Measurements from ENCODE around the gene ASXL3. TPM values are rescaled to one million over a fixed set of nuclear protein-coding genes. Genes with fewer than 3 reads are reported as not detected.

The ASXL3 gene
- total RNA-seq, 1 donor from 2014 or later = 8.2 TPM

DNA sequence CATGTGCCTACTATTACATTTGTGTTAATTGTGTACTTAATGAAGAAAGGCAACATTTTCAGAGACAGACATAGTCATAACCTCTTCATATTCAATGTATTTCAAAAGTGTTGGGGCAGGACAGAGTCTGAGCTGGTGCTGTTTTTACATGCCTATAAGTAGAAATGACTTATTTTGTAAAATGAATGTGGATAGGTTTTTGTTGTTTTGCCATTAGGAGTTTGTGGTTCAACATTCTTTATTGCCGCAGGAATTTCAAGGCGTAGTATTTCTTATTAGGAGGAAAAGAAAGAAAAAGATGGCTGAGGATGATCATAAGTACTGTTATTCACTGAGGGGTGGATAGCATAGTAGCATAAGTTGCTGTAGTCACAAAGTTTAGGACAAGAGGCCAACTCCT lies 21.2 kb upstream of the ASXL3 start:
- H3K4me1 Mint-ChIP-seq (ENCODE audit: low read depth, unreplicated experiment) = peaks cover 10% of the 10 kb centered on the region
- Histone ChIP-seq H3K27ac (ENCODE audit: low read depth, low read length) (no peak overlapping the region), H3K9ac (ENCODE audit: low read length) (no peak overlapping the region), H2AFZ (ENCODE audit: low read depth, low read length) (no peak overlapping the region), H3K4me2 (ENCODE audit: low read length) (no peak overlapping the region), H3K9me3 (ENCODE audit: insufficient read depth, low read depth, low read length) (no peaks in the 10 kb centered on the region), H3K4me3 (ENCODE audit: insufficient read depth, low read depth, low read length) (no peak overlapping the region), H3K27me3 (ENCODE audit: insufficient read depth, low read length) (no peaks in the 10 kb centered on the region), H3K36me3 (ENCODE audit: insufficient read depth, low read length) (no peaks in the 10 kb centered on the region), H3K79me2 (ENCODE audit: insufficient read depth, low read length) (no peaks in the 10 kb centered on the region), H4K20me1 (ENCODE audit: insufficient read depth, low read length) (no peaks in the 10 kb centered on the region), H3K4me1 (ENCODE audit: insufficient read depth, low read length) (no peaks in the 10 kb centered on the region)
- H3K4me3 Mint-ChIP-seq (ENCODE audit: unreplicated experiment) = no peak overlapping the region
- H3K27ac Mint-ChIP-seq (ENCODE audit: unreplicated experiment) = no peak overlapping the region
- TF ChIP-seq, protein P1, sequence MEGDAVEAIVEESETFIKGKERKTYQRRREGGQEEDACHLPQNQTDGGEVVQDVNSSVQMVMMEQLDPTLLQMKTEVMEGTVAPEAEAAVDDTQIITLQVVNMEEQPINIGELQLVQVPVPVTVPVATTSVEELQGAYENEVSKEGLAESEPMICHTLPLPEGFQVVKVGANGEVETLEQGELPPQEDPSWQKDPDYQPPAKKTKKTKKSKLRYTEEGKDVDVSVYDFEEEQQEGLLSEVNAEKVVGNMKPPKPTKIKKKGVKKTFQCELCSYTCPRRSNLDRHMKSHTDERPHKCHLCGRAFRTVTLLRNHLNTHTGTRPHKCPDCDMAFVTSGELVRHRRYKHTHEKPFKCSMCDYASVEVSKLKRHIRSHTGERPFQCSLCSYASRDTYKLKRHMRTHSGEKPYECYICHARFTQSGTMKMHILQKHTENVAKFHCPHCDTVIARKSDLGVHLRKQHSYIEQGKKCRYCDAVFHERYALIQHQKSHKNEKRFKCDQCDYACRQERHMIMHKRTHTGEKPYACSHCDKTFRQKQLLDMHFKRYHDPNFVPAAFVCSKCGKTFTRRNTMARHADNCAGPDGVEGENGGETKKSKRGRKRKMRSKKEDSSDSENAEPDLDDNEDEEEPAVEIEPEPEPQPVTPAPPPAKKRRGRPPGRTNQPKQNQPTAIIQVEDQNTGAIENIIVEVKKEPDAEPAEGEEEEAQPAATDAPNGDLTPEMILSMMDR (IDR thresholded peaks at IDR 0.05; ENCODE audit: insufficient read depth, low read depth, low read length) = no peak
- no peak for TF ChIP-seq EZH2 (IDR thresholded peaks at IDR 0.05; ENCODE audit: insufficient read depth, low read length)
- FAIRE-seq (no peak), DNase-seq (ENCODE audit: low read depth) (no peak)
- no peaks in the 10 kb centered on the region for H3K9me3 Mint-ChIP-seq (ENCODE audit: unreplicated experiment)
- H3K27me3 Mint-ChIP-seq (ENCODE audit: low read depth, unreplicated experiment) = no peaks in the 10 kb centered on the region
- H3K36me3 Mint-ChIP-seq (ENCODE audit: low read depth, unreplicated experiment) = no peaks in the 10 kb centered on the region

- H3K4me3 ChIP-seq (ENCODE audit: insufficient read depth, low read depth, low read length) = no peak overlapping the region
- no peaks in the 10 kb centered on the region for H3K9me3 ChIP-seq (ENCODE audit: insufficient read depth, low read depth, low read length)
- H3K4me1 ChIP-seq (ENCODE audit: insufficient read depth, low read length) = no peaks in the 10 kb centered on the region
- H3K27me3 Mint-ChIP-seq (ENCODE audit: low read depth, unreplicated experiment) = no peaks in the 10 kb centered on the region
- H3K4me3 Mint-ChIP-seq (ENCODE audit: unreplicated experiment) = no peak overlapping the region
- H3K27ac ChIP-seq (ENCODE audit: low read depth, low read length) = no peak overlapping the region
- TF ChIP-seq EZH2 (IDR thresholded peaks at IDR 0.05; ENCODE audit: insufficient read depth, low read length) = no peak
- TF ChIP-seq, protein P1 (IDR thresholded peaks at IDR 0.05; ENCODE audit: insufficient read depth, low read depth, low read length) = no peak
- no peak overlapping the region for H3K4me2 ChIP-seq (ENCODE audit: low read length)
- no peaks in the 10 kb centered on the region for H3K27me3 ChIP-seq (ENCODE audit: insufficient read depth, low read length)
- FAIRE-seq (no peak), DNase-seq (ENCODE audit: low read depth) (no peak)
- peaks cover 10% of the 10 kb centered on the region for H3K4me1 Mint-ChIP-seq (ENCODE audit: low read depth, unreplicated experiment)
- no peaks in the 10 kb centered on the region for H3K9me3 Mint-ChIP-seq (ENCODE audit: unreplicated experiment)
- H2AFZ ChIP-seq (ENCODE audit: low read depth, low read length) = no peak overlapping the region
- H3K36me3 ChIP-seq (ENCODE audit: insufficient read depth, low read length) = no peaks in the 10 kb centered on the region
- H3K36me3 Mint-ChIP-seq (ENCODE audit: low read depth, unreplicated experiment) = no peaks in the 10 kb centered on the region
- H3K27ac Mint-ChIP-seq (ENCODE audit: unreplicated experiment) = no peak overlapping the region
- H3K79me2 ChIP-seq (ENCODE audit: insufficient read depth, low read length) = no peaks in the 10 kb centered on the region
- H4K20me1 ChIP-seq (ENCODE audit: insufficient read depth, low read length) = no peaks in the 10 kb centered on the region
- no peak overlapping the region for H3K9ac ChIP-seq (ENCODE audit: low read length)
Measured at GRCh38 chr18:33557706-33558105, 20.3 kb upstream of the ASXL3 start.

- Mint-ChIP-seq H3K27me3 (ENCODE audit: low read depth, unreplicated experiment) (no peaks in the 10 kb centered on the region), H3K27ac (ENCODE audit: unreplicated experiment) (no peak overlapping the region), H3K36me3 (ENCODE audit: low read depth, unreplicated experiment) (no peaks in the 10 kb centered on the region), H3K4me3 (ENCODE audit: unreplicated experiment) (no peak overlapping the region), H3K4me1 (ENCODE audit: low read depth, unreplicated experiment) (peaks cover 10% of the 10 kb centered on the region), H3K9me3 (ENCODE audit: unreplicated experiment) (no peaks in the 10 kb centered on the region)
- H3K9me3 ChIP-seq (ENCODE audit: insufficient read depth, low read depth, low read length) = no peaks in the 10 kb centered on the region
- TF ChIP-seq, protein P1 (IDR thresholded peaks at IDR 0.05; ENCODE audit: insufficient read depth, low read depth, low read length) = no peak
- no peak for TF ChIP-seq EZH2 (IDR thresholded peaks at IDR 0.05; ENCODE audit: insufficient read depth, low read length)
- H3K4me2 ChIP-seq (ENCODE audit: low read length) = no peak overlapping the region
- H3K79me2 ChIP-seq (ENCODE audit: insufficient read depth, low read length) = no peaks in the 10 kb centered on the region
- no peak overlapping the region for H3K4me3 ChIP-seq (ENCODE audit: insufficient read depth, low read depth, low read length)
- no peaks in the 10 kb centered on the region for H3K4me1 ChIP-seq (ENCODE audit: insufficient read depth, low read length)
- H3K27me3 ChIP-seq (ENCODE audit: insufficient read depth, low read length) = no peaks in the 10 kb centered on the region
- FAIRE-seq (no peak), DNase-seq (ENCODE audit: low read depth) (no peak)
- no peak overlapping the region for H3K9ac ChIP-seq (ENCODE audit: low read length)
- H4K20me1 ChIP-seq (ENCODE audit: insufficient read depth, low read length) = no peaks in the 10 kb centered on the region
- H2AFZ ChIP-seq (ENCODE audit: low read depth, low read length) = no peak overlapping the region
- no peaks in the 10 kb centered on the region for H3K36me3 ChIP-seq (ENCODE audit: insufficient read depth, low read length)
- H3K27ac ChIP-seq (ENCODE audit: low read depth, low read length) = no peak overlapping the region
Measured at GRCh38 chr18:33558529-33558928, 19.5 kb upstream of the ASXL3 start.
